Tongue (tissue), 2 donors: Measurements from ENCODE around the gene RIC1. TPM values are rescaled to one million over a fixed set of nuclear protein-coding genes. Genes with fewer than 3 reads are reported as not detected.
"Not testable (repeated sequence)": the region's sequence is repeated elsewhere in the genome, so short reads cannot be mapped to it uniquely, and the experiment has no call there.

Experiments
- DNase-seq: peaks from one replicate; pipeline ENCODE4 v3.0.0-alpha.2; 2015
- total RNA-seq: library from RNA; depleted of rRNA; stranded (reverse); fragments of >200 nt; gene quantifications from one replicate; pipeline ENCODE4 v1.2.3, GENCODE V29; 2014

The RIC1 gene
- total RNA-seq, 1 donor from 2014 or later, result 38.9 TPM

- DNase-seq, result no peak
These were observed 107.8 kb downstream of the RIC1 start for GRCh38 chr9:5736563-5737346.

- DNase-seq, result no peak
These were observed 114.2 kb downstream of the RIC1 start for GRCh38 chr9:5743109-5743508.

- DNase-seq, result no peak
These were observed 119.5 kb downstream of the RIC1 start for GRCh38 chr9:5748438-5748837.

- no peak for DNase-seq
These were observed 120.4 kb downstream of the RIC1 start for GRCh38 chr9:5749306-5749705.

GRCh38 chr9:5750569-5750968 is 121.7 kb downstream of the RIC1 start:
- no peak for DNase-seq

- DNase-seq, result no peak
These were observed 127.7 kb downstream of the RIC1 start for GRCh38 chr9:5756633-5757032.

- no peak for DNase-seq
These were observed 131.4 kb downstream of the RIC1 start for GRCh38 chr9:5760338-5760737.

- no peak for DNase-seq
These were observed 133.5 kb downstream of the RIC1 start for GRCh38 chr9:5762421-5762820.

GRCh38 chr9:5764130-5764868 is 135.4 kb downstream of the RIC1 start:
- DNase-seq, result peak; percentile 19

- DNase-seq, result no peak
These were observed 139.3 kb downstream of the RIC1 start for GRCh38 chr9:5767968-5768932.

- DNase-seq, result no peak
These were observed 144.6 kb downstream of the RIC1 start for GRCh38 chr9:5773324-5773999.

- no peak for DNase-seq
These were observed 149.9 kb downstream of the RIC1 start for GRCh38 chr9:5778805-5779204.

- not testable (repeated sequence) for DNase-seq
These were observed 150.9 kb downstream of the RIC1 start for GRCh38 chr9:5779705-5780218.

GRCh38 chr9:5783420-5783819 is 154.5 kb downstream of the RIC1 start:
- not testable (repeated sequence) for DNase-seq

GRCh38 chr9:5783982-5784381 is 155.1 kb downstream of the RIC1 start:
- no peak for DNase-seq

GRCh38 chr9:5784526-5785315 is 155.8 kb downstream of the RIC1 start:
- DNase-seq, result no peak

GRCh38 chr9:5786370-5787127 is 157.6 kb downstream of the RIC1 start:
- DNase-seq, result no peak

GRCh38 chr9:5787220-5787619 is 158.3 kb downstream of the RIC1 start:
- no peak for DNase-seq

GRCh38 chr9:5787759-5788302 is 158.9 kb downstream of the RIC1 start:
- no peak for DNase-seq

- no peak for DNase-seq
These were observed 160.6 kb downstream of the RIC1 start for GRCh38 chr9:5789489-5789888.
